ENCODE measurements around the gene KCNJ15. TPM values are rescaled to one million over a fixed set of nuclear protein-coding genes. Genes with fewer than 3 reads are reported as not detected.
A peak's percentile ranks its signal among the peaks of the same experiment; 100 is the strongest.

KCNJ15 gene
- total RNA-seq, 1 donor from 2014 or later, result 0.51 TPM

- TF ChIP-seq CTCF (IDR thresholded peaks at IDR 0.05), result no peak
- Mint-ChIP-seq H3K9me3 (ENCODE audit: unreplicated experiment) (no peaks in the 10 kb centered on the region), H3K27ac (ENCODE audit: unreplicated experiment) (no peak overlapping the region), H3K36me3 (ENCODE audit: unreplicated experiment) (no peaks in the 10 kb centered on the region), H3K4me1 (ENCODE audit: unreplicated experiment) (peaks cover 33% of the 10 kb centered on the region), H3K27me3 (ENCODE audit: unreplicated experiment) (no peaks in the 10 kb centered on the region), H3K4me3 (ENCODE audit: unreplicated experiment) (no peak overlapping the region)
- DNase-seq (ENCODE audit: extremely low spot score, unreplicated experiment), result no peak
Measured at GRCh38 chr21:38273745-38274542, 17.2 kb downstream of the KCNJ15 start.

- H3K27ac Mint-ChIP-seq (ENCODE audit: unreplicated experiment), result peak overlapping the region; percentile 9
- H3K36me3 Mint-ChIP-seq (ENCODE audit: unreplicated experiment), result no peaks in the 10 kb centered on the region
- no peak for DNase-seq (ENCODE audit: extremely low spot score, unreplicated experiment)
- TF ChIP-seq CTCF (IDR thresholded peaks at IDR 0.05), result no peak
- H3K27me3 Mint-ChIP-seq (ENCODE audit: unreplicated experiment), result no peaks in the 10 kb centered on the region
- H3K9me3 Mint-ChIP-seq (ENCODE audit: unreplicated experiment), result peaks cover 3% of the 10 kb centered on the region
- H3K4me3 Mint-ChIP-seq (ENCODE audit: unreplicated experiment), result no peak overlapping the region
- peaks cover 18% of the 10 kb centered on the region for H3K4me1 Mint-ChIP-seq (ENCODE audit: unreplicated experiment)
Measured at GRCh38 chr21:38277501-38278131, 20.8 kb downstream of the KCNJ15 start.

- Mint-ChIP-seq H3K36me3 (ENCODE audit: unreplicated experiment) (no peaks in the 10 kb centered on the region), H3K4me1 (ENCODE audit: unreplicated experiment) (peaks cover 36% of the 10 kb centered on the region), H3K4me3 (ENCODE audit: unreplicated experiment) (no peak overlapping the region), H3K27ac (ENCODE audit: unreplicated experiment) (no peak overlapping the region), H3K27me3 (ENCODE audit: unreplicated experiment) (no peaks in the 10 kb centered on the region), H3K9me3 (ENCODE audit: unreplicated experiment) (peaks cover 3% of the 10 kb centered on the region)
- no peak for DNase-seq (ENCODE audit: extremely low spot score, unreplicated experiment)
- no peak for TF ChIP-seq CTCF (IDR thresholded peaks at IDR 0.05)
Measured at GRCh38 chr21:38280454-38280853, 23.7 kb downstream of the KCNJ15 start.

GRCh38 chr21:38280867-38281266 lies 24.1 kb downstream of the KCNJ15 start:
- no peaks in the 10 kb centered on the region for H3K27me3 Mint-ChIP-seq (ENCODE audit: unreplicated experiment)

More at GRCh38 chr21:38280867-38281266, 24.1 kb downstream of the KCNJ15 start:
- Mint-ChIP-seq H3K9me3 (ENCODE audit: unreplicated experiment) (peaks cover 3% of the 10 kb centered on the region), H3K4me1 (ENCODE audit: unreplicated experiment) (peaks cover 38% of the 10 kb centered on the region), H3K36me3 (ENCODE audit: unreplicated experiment) (no peaks in the 10 kb centered on the region), H3K4me3 (ENCODE audit: unreplicated experiment) (no peak overlapping the region), H3K27ac (ENCODE audit: unreplicated experiment) (no peak overlapping the region)
- no peak for DNase-seq (ENCODE audit: extremely low spot score, unreplicated experiment)
- TF ChIP-seq CTCF (IDR thresholded peaks at IDR 0.05), result no peak

All from osteocyte (in vitro differentiated cells).